ENCODE measurements around the gene BRSK2. TPM values are rescaled to one million over a fixed set of nuclear protein-coding genes. Genes with fewer than 3 reads are reported as not detected.

BRSK2 gene
- total RNA-seq, 4 donors from 2014 or later = 1.4 to 8.6 (median 2.0) TPM

DNA sequence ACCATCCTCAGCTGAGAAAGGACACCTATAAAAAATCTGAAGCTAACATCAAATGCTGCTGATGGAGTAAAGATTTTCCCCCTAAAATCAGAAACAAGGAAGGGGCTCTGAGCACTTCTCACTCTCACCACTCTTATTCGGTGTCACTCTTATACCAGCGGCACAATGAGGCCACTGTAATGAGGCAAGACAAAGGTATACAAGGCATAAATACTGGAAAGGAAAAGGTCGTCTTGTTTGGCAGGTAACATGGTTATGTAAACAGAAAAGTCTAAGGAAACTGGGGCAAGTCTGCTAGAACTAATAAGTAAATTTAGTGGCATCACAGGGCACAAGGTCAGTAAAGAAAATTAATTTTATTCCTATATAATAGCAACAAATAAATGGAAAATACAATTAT lies 104.9 kb downstream of the BRSK2 start:
- WGBS, 2 donors (ENCODE audit: low coverage in 1 of 2) = 81 to 93% methylated on average over 3 of the region's 3 CpGs
- Histone ChIP-seq H3K27ac (no peak overlapping the region), H3K9me3 (no peaks in the 10 kb centered on the region), H3K27me3 (no peaks in the 10 kb centered on the region), H3K4me1 (peaks cover 0 to 41% (median 2%) of the 10 kb centered on the region in 3 donors), H3K4me3 (no peak overlapping the region), H3K36me3 (peaks cover 0 to 9% of the 10 kb centered on the region in 2 donors)
- TF ChIP-seq POLR2A (IDR thresholded peaks at IDR 0.05) (no peak), POLR2AphosphoS5 (IDR thresholded peaks at IDR 0.05) (no peak), EP300 (IDR thresholded peaks at IDR 0.05) (no peak), CTCF (IDR thresholded peaks at IDR 0.05) (no peak)
- ATAC-seq = no peak

DNA sequence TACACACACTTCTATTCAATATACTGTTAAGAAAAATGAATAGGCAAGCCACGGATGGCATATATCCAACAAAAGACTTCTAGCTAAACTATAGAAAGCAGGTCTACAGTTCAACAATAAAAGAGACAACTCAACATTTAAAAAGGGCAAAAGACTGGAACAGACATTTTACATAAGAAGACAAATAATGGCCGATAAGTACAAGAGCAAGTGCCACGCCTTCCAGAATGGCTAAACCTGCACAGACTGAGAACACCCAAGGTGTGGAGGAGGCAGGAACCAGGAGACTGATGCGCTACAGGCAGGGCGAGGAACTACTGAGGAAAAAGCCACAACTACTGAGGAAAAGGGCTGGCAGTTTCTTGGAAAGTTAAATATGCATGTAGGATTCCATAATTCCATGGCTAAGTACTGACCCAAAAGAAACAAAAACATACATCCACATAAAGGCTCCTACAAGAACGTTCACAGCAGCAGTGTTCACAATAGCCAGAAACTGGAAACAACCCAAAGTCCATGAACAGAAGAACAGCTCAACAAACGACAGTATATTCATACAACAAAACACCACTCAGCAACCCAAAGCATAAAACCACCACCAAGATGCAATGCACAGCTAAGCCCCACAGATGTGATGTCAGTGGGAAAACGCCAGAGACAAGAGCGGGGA lies 106.5 kb downstream of the BRSK2 start:
- peaks cover 0 to 12% of the 10 kb centered on the region in 2 donors for H3K36me3 ChIP-seq
- H3K4me1 ChIP-seq = peaks cover 0 to 53% (median 8%) of the 10 kb centered on the region in 3 donors
- no peak overlapping the region for H3K4me3 ChIP-seq
- TF ChIP-seq POLR2AphosphoS5 (IDR thresholded peaks at IDR 0.05) (no peak), EP300 (IDR thresholded peaks at IDR 0.05) (no peak), CTCF (IDR thresholded peaks at IDR 0.05) (no peak), POLR2A (IDR thresholded peaks at IDR 0.05) (no peak)
- peak overlapping the region in 1 of 4 donors; percentile 12 for H3K27ac ChIP-seq
- ATAC-seq = no peak
- 70 to 77% methylated on average over 9 of the region's 9 CpGs for WGBS, 2 donors (ENCODE audit: low coverage in 1 of 2)
- no peaks in the 10 kb centered on the region for H3K27me3 ChIP-seq
- H3K9me3 ChIP-seq = no peaks in the 10 kb centered on the region

DNA sequence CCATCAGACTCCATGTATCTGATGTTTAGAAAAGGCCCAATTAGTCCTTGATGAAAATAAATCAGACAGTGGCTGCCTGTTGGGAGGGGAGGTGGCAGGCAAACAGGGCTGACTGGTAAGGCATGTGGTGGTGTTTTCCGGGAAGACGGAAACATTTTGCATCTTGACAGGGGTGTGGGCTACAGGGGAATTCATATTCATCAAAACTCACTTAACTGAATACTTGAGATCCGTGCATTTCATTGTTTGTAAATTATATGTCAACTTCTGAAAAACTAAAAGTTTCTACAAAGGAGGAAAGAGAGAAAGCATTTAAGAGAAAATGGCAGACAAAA lies 107.0 kb downstream of the BRSK2 start:
- no peaks in the 10 kb centered on the region for H3K9me3 ChIP-seq
- TF ChIP-seq CTCF (IDR thresholded peaks at IDR 0.05) (no peak), POLR2A (IDR thresholded peaks at IDR 0.05) (no peak), EP300 (IDR thresholded peaks at IDR 0.05) (no peak), POLR2AphosphoS5 (IDR thresholded peaks at IDR 0.05) (no peak)
- no peak for ATAC-seq
- H3K36me3 ChIP-seq = peaks cover 0 to 12% of the 10 kb centered on the region in 2 donors
- no peak overlapping the region for H3K4me3 ChIP-seq
- no peaks in the 10 kb centered on the region for H3K27me3 ChIP-seq
- 0 to 58% methylated on average over 1 to 3 of the region's 3 CpGs for WGBS, 2 donors (ENCODE audit: low coverage in 1 of 2)
- peak overlapping the region in 1 of 4 donors; percentile 12 for H3K27ac ChIP-seq
- H3K4me1 ChIP-seq = peaks cover 0 to 58% (median 8%) of the 10 kb centered on the region in 3 donors

- Histone ChIP-seq H3K36me3 (peaks cover 0 to 12% of the 10 kb centered on the region in 2 donors), H3K9me3 (no peaks in the 10 kb centered on the region), H3K4me3 (no peak overlapping the region), H3K4me1 (peaks cover 0 to 63% (median 11%) of the 10 kb centered on the region in 3 donors), H3K27ac (no peak overlapping the region), H3K27me3 (no peaks in the 10 kb centered on the region)
- ATAC-seq = no peak
- TF ChIP-seq CTCF (IDR thresholded peaks at IDR 0.05) (no peak), POLR2AphosphoS5 (IDR thresholded peaks at IDR 0.05) (no peak), EP300 (IDR thresholded peaks at IDR 0.05) (no peak), POLR2A (IDR thresholded peaks at IDR 0.05) (no peak)
- 92 to 93% methylated on average over 4 to 5 of the region's 5 CpGs for WGBS, 2 donors (ENCODE audit: low coverage in 1 of 2)
Observed at GRCh38 chr11:1497600-1497999, 107.9 kb downstream of the BRSK2 start.

- no peak for ATAC-seq
- no peak overlapping the region for H3K27ac ChIP-seq
- H3K36me3 ChIP-seq = peaks cover 0 to 12% of the 10 kb centered on the region in 2 donors
- 100% methylated on average over 1 of the region's 13 CpGs; no CpG with 5 or more reads in 1 of the 2 donors for WGBS, 2 donors (ENCODE audit: low coverage in 1 of 2)
- H3K4me1 ChIP-seq = peaks cover 0 to 65% (median 18%) of the 10 kb centered on the region in 3 donors
- H3K27me3 ChIP-seq = no peaks in the 10 kb centered on the region
- TF ChIP-seq POLR2AphosphoS5 (IDR thresholded peaks at IDR 0.05) (no peak), EP300 (IDR thresholded peaks at IDR 0.05) (no peak), CTCF (IDR thresholded peaks at IDR 0.05) (no peak), POLR2A (IDR thresholded peaks at IDR 0.05) (no peak)
- H3K4me3 ChIP-seq = no peak overlapping the region
- no peaks in the 10 kb centered on the region for H3K9me3 ChIP-seq
Observed at GRCh38 chr11:1498262-1498661, 108.5 kb downstream of the BRSK2 start.

All from gastroesophageal sphincter (tissue), 4 donors.